HL-60/S4 treated with phorbol 12-myristate 13-acetate at 8.2 ng/mL for 4 days and 3 days (cell line): ENCODE measurements around the gene SCAP.
"Not testable (repeated sequence)": the region's sequence is repeated elsewhere in the genome, so short reads cannot be mapped to it uniquely, and the experiment has no call there.

Source experiments
- in situ Hi-C: fragments of 300-500 bp; cut with MboI; formaldehyde crosslinking; loops from 2 replicates; pipeline ENCODE4 v1.15.0; 2022; ENCODE audit warnings: low sequenced_read_pairs

SCAP gene

DNA sequence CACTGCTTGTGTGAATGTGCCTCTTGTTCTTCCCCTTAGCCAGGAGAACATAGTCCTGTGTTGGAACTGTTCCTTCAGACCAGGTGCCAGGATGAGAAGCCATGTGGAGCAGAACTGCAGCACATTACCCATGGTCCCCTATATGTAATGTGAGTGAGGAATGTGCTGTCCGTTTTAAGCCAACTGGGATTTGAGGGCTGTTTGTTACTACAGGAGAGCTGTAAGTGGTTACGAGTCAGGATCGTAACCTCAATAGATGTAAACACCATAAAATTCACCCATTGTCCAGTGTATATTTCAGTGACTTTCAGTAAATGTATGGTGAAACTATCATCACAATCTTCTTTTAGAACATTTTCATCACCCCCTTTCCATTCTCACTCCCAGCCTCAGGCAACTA, 10.1 kb upstream of the SCAP start:
- in situ Hi-C loops: no loop called here

DNA sequence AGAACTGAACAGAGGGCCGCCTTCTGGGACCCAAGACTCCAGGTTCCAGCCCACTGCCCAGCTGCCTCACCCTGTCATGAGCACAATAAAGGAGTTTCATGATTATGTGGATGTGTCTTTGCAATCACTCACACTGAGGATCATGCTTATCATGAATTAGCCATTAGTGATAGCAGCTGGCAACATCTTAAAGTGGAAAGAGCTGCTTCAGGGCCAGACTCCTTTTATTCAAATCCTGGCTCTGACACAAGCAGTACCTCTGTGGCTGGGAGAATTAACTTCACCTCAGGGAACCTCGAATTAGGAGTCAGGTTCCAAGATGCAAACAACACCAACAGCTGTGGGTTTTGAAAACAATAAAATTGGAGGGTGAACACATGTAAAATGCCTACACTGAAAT, 6.6 kb upstream of the SCAP start:
- in situ Hi-C loops: no loop called here

DNA sequence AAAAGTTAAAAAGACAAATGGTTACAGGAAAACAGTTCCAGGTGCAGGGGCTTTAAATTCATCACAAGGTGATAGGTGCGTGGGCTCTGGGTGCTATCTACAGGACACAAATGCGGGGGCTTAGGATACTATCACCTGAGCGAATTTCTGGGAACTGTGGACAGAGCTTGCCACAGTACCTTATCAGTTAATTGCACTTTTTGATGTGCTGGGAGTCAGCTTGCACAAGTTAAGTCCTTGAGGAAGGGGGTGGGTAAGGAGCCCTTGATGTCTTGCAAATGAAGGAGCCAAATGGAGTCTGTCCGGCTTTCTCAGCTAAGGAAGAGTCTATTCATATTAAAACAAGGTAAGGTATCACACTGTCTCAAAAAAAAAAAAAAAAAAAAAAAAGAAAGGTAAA, 6.0 kb upstream of the SCAP start:
- in situ Hi-C loops: not testable (repeated sequence)

DNA sequence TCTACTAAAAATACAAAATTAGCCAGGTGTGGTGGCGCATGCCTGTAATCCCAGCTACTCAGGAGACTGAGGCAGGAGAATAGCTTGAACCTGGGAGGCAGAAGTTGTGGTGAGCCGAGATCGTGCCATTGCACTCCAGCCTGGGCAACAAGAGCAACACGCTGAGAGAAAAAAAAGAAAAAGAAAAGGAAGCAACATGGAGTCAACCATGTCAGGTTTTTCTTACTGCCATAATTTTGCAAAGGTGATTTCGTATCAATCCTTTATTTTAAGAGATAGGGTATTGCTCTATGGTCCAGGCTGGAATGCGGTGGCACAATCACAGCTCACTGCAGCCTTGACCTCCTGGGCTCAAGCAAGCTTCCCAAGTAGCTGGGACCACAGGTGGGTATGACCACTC, 4.5 kb upstream of the SCAP start:
- in situ Hi-C loops: not testable (repeated sequence)

DNA sequence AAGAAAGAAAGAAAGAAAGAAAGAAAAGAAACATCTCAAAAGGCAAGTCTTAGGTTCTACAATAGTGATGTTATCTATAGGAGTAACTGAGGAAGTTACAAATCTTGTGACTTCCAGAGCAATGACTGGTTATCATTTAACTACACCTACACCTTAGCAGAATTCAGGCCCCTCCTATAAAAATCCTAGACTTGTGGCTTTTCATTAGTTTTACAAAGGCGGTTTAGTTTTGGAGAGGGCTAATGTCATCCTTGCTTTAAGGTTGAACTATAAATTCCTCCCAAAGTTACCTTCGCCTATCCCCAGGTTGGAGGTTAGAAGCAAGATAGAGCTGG, 4.1 kb upstream of the SCAP start:
- in situ Hi-C loops: no loop called here

DNA sequence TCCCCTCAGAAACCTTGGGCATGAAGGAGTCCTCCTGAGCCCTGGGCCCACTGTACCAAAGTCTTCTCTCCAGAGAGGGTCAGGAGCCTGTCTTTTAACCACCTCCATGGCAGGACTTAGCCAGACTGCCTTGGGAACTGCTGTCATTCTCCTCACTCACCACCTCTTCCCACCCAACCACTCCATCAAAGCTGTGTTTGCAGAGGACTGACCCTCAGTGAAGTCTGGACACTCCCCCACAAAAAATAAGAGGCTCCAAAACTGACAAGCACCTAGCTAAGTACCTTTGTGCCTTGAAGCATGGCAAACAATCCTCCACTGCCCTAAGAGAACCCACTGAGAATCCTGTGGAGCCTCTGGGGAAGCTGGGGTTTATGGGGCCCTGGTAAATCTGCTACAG, 2.3 kb upstream of the SCAP start:
- in situ Hi-C loops: no loop called here

DNA sequence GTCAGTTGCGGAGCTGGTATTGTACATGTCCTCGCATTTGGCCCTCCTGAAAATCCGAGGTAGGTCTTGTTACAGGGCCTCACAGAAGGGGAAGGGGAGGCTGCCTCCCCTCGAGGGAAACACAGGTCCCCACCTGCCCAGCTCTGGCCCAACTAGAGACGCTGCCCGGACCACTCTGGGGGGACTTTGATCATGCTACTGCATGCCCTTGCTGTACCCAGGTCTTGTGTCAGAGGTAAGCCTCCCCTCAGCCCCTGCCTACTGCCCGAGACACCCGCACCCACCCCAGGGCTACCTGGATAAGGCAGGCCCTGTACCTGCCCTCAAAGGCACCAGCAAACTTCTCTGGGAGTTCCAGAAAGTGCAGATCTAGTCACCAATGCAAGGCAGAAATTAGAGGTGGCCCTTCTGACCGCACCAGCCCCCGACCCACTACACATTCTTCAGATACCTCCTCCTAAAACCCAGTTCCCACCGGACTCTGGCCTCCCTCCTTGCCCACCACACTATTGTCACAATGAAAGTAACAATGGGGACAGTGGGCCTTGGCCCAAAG, 981 bp upstream of the SCAP start:
- in situ Hi-C loops: no loop called here

DNA sequence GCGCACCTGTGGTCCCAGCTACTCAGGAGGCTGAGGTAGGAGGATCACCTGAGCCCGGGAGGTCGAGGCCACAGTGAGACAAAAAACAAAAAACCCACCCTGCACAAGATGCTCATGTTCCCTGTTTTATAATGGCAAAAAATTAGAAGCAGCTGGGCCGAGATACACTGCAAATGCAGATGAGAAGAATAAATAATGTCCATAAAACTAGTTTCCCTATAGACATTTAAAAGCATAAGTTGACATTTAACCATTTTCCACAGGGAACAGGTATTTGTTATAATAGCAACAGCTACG, 537 bp upstream of the SCAP start:
- in situ Hi-C loops: no loop called here

DNA sequence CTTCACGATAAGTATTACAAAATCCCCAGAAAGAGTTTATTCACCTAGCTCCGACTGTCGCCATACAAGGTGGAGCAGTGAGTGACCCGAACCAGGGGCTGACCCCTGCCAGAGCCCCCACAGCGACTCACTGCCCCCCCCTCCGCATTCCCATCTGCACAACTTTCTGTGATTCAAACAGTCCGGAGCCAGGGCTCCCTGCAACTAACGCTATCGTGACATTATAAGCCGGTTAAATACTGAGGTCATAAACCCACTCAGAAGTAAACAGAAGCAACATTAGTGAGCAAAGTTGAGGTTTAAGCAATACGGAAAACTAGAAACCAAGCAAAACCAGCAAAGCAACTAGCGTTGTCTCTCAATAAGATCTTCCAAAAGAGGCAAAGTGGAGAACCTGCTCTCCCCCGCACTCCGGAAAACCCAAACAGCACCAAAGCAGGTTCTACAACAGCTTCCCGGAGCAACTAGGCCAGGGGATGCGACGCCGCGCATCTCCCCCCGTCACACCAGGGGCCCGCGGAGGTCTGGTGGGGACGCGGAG, 642 bp downstream of the SCAP start:
- in situ Hi-C loops: no loop called here

DNA sequence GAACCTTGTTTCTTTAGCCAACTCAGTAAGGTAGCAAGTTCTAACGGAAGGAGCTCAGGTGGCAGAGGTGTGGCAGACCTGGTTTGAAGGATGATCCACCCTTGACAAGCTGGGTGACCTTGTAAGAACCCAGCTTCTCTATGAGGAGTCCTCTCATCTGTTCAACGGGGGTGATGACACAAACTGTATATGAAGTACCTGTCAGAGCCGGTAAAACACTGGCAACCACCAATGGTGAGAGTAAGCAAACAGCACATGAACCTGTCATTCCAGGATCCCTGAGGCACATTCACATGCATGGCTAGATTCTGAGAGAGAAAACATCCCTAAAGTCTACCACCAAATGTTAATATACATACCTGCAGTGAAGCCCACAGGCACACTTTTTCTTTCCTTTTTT, 2.4 kb downstream of the SCAP start:
- in situ Hi-C loops: no loop called here

DNA sequence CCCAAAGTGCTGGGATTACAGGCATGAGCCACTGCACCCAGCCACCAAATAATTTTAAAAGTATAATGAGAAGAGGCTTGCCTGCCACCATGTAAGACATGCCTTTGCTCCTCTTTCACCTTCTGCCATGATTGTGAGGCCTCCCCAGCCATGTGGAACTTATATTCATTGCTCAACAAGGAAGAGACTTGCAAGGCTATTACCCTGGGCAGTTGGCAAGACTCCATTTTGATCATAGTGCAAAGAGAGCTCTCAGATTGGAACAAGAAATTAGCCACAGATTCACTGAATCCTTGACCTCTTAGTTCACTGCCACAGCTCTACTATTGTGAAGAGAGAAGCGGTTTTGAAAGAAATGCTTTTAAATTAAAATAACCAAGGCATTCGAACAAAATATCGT, 6.1 kb downstream of the SCAP start:
- in situ Hi-C loops: no loop called here

DNA sequence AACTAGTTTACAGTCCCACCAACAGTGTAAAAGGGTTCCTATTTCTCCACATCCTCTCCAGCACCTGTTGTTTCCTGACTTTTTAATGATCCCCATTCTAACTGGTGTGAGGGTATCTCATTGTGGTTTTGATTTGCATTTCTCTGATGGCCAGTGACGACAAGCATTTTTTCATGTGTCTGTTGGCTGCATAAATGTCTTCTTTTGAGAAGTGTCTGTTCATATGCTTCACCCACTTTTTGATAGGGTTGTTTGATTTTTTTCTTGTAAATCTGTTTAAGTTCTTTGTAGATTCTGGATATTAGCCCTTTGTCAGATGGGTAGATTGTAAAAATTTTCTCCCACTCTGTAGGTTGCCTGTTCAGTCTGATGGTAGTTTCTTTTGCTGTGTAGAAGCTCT, 7.4 kb downstream of the SCAP start:
- in situ Hi-C loops: not testable (repeated sequence)

DNA sequence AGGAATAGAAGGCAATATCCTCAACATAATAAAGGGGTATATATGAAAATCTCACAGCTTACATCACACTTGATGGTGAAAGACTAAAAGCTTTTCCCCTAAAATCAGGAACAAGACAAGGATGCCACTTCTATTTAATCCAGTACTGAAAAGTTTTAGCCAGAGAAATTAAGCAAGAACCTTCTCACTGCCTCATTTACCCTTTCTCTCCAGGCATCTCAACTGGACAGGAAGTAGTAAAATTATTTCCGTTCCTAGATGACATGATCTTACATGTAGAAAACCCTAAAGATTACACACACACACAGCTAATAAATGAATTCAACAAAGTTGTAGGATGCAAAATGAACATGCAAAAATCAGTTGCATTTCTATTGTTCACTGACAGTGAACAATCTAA, 11.2 kb downstream of the SCAP start:
- in situ Hi-C loops: no loop called here

DNA sequence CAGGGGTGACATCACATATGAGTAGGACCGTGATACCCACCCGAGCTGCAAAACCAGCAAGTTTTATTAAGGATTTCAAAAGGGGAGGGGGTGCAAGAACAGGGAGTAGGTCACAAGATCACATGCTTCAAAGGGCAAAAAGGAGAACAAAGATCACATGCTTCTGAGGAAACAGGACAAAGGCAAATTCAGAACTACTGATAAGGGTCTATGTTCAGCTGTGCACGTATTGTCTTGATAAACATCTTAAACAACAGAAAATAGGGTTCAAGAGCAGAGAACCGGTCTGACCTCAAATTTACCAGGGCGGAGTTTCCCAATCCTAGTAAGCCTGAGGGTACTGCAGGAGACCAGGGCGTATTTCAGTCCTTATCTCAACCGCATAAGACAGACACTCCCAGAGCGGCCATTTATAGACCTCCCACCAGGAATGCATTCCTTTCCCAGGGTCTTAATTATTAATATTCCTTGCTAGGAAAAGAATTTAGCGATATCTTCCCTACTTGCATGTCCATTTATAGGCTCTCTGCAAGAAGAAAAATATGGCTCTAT, 16.1 kb downstream of the SCAP start:
- in situ Hi-C loops: not testable (repeated sequence)

DNA sequence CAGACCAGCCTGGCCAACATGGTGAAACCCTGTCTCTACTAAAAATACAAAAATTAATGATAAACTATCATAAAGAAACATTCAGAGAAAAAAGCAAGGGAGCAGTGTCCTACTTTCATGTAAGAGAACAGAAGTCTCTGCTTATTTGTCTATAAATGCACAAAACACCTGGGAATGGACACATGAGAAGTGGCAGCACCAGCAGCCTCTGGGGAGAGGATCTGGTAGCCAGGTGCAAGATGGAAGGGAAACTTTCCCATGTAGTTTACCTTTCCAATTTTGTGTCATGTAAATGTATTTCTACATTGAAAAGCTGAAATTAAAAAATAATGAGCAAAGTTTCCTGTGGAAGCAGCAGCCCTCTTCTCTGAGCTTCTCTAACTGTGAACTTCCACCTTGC, 18.8 kb downstream of the SCAP start:
- in situ Hi-C loops: no loop called here

DNA sequence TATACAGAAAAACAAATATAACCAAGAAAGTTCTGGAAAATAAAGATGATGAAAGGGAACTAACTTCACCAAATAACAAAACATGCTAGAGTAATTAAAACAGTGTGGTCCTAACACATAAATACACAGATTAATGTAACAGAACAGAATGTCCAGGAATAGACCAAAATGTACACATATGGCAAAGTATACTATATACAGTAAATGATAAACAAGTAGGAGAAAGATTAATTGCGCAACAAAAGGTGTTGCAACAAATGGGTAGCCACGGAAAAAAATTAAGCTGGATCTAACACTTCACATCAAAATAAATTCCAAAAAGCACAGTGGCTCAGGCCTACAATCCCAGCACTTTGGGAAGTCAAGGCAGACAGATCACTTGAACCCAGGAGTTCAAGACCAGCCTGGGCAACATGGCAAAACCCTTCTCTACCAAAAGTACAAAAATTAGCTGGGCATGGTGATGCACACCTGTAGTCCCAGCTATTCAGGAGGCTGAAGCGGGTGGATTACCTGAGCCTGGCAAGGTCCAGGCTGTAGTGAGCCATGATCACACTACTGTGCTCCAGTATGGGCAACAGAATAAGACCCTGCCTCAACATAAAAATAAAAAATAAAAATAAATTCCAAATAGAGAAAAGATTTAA, 19.8 kb downstream of the SCAP start:
- in situ Hi-C loops: no loop called here

DNA sequence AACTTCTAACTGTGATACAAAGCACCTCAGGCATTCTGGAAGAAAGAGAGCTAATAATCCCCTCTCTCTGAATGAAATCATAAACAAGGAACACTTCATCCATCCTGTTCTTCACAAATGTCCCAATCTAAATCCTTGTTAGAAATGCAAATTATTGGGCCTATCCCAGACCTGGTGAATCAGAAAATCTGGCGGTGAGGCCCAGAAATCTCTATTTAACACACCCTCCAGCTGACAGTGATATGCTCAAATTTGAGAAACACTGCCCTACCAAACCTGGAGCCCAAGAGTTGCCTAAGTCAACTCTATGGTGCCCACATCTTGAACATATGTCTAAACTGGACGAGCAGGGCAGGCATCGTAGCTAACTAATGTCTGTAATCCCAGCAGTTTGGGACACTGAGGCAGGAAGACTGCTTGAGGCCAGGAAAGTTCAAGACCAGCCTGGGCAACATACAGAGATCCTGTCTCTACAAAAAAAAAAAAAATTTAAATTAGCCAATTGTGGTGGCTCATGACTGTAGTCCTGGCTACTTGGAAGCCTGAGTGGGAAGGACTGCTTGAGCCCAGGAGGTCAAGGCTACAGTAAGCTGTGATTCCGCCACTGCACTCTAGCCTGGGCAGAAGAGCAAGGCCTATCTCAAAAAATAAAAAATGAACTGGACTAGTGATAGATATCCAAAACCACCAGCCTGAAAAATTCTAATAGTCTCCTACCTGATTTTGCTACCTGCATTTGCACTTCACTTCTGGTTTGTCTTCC, 23.1 kb downstream of the SCAP start:
- in situ Hi-C loops: no loop called here

DNA sequence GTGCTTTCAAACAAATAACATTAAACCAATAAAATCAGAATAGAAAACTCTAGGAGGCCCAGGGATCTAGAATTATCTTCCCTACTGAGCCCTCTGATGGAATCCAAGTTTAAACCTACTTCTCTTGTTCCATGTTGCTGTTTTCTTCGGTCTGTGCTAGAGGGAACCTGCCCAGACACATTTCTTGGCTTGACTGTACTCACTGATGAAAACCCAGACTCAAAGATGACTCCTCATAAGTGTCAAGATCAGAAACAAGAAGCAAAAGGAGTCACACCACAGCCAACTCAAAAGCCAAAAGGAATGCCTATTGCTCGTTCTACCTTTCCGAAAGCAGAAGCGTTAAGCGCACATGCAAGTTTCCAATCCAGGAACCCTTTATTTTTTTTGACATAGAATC, 31.6 kb downstream of the SCAP start:
- in situ Hi-C loops: no loop called here

DNA sequence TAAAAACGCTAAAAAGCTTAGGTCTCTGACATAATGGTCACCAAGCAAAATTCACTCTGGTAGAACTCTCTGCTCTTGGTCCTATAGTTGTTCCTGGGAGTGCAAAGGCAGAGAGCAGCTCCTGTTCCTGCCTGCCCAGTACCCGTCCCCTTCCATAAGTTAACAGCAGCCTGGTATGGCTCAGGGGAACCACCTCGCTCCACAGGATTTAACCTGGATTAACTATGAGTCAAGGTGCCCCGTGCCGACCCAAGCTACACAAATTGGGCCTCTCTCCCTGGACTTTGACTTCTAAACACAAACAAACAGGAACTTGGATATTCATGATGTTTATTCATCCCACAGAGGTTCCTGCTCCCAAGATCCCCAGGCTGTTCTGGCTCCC, 32.1 kb downstream of the SCAP start:
- in situ Hi-C loops: no loop called here

DNA sequence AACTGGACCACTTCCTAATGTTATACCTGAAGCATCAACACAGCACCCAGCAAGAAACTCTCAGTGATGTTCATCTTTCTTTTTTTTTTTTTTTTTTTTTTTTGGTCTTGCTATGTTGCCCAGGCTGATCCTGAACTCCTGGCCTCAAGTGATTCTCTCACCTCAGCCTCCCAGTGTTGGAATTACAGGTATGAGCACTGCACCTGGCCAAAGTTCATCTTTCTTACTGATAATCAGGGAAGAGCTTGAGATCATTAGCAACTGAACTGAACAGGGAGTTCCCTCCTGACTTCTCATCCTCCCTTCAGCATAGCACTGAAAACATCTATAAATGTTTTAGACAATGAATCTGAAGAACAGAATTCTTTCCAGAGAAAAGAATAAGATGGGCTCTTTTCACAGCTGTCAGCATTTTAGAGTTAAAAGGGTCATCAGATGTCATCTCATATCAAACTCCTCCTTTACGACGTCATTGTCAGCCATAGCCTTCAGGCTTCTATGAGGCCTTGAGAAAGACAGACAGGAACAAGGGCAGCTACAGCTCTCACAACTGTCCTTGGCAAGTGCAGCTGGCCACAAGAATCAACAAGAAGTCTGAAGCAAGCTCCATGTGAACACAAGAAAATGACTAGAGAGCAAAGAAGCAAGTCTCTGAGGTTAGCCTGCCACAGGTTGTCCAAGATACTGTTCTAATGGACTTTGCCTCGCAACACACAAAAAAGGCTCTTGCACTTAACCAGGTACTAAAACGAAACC, 33.8 kb downstream of the SCAP start:
- in situ Hi-C loops: no loop called here

DNA sequence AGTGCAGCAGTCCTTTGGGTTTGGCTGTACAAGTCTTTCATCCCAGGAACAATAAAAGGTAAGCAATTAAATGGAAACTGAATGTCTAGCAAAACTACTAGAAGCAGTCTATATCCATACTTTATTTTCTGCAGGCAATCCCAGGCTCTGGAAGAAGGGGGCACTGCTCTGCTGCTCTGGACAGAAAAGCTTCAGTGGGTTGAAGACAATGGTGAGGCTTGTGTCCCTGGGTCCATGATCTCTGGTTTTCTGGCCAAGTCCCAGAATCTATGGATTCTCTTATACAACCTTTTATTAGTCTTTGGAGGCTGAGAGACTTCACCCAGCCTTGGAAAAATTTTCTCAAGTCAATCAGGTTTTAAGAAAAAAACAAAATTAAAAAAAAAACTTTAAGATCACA, 35.6 kb downstream of the SCAP start:
- in situ Hi-C loops: no loop called here

DNA sequence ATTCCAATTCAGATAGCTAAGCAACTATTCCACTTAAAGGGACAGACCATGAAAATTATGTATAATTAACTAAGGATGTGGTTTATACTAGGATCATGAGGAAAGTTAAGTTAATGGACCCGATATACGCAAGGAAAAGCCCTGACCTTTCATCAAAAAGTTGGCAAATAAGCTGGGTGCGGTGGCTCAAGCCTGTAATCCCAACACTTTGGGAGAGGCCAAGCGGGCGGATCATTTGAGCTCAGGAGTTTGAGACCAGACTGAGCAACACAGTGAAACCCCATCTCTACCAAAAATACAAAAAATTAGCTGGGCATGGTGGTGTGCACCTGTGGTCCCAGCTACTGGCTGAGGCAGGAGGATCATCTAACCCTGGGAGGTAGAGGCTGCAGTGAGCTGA, 39.6 kb downstream of the SCAP start:
- in situ Hi-C loops: no loop called here
